HG03457 (cell line): ENCODE data around the gene TRIM65.
"Not testable (repeated sequence)": the region's sequence is repeated elsewhere in the genome, so short reads cannot be mapped to it uniquely, and the experiment has no call there.

Source experiments
- ATAC-seq: cut with Tn5 transposase; IDR thresholded peaks from one replicate; pipeline ENCODE4 v1.9.1; 2021; ENCODE audit warnings: moderate number of reproducible peaks; ENCODE audit not compliant: unreplicated experiment

TRIM65 gene

GRCh38 chr17:75876190-75876937 is 20.4 kb downstream of the TRIM65 start:
- ATAC-seq: no peak

- no peak for ATAC-seq
These were observed 20.9 kb downstream of the TRIM65 start for GRCh38 chr17:75875940-75876189.

GRCh38 chr17:75875182-75875939 is 21.4 kb downstream of the TRIM65 start:
- no peak for ATAC-seq

GRCh38 chr17:75874323-75875181 is 22.2 kb downstream of the TRIM65 start:
- no peak for ATAC-seq

GRCh38 chr17:75873587-75874322 is 23.0 kb downstream of the TRIM65 start:
- ATAC-seq: no peak

- no peak for ATAC-seq
These were observed 24.1 kb downstream of the TRIM65 start for GRCh38 chr17:75872434-75873351.

- ATAC-seq: not testable (repeated sequence)
These were observed 26.5 kb downstream of the TRIM65 start for GRCh38 chr17:75870228-75870627.

GRCh38 chr17:75869282-75870141 is 27.2 kb downstream of the TRIM65 start:
- no peak for ATAC-seq

- not testable (repeated sequence) for ATAC-seq
These were observed 27.9 kb downstream of the TRIM65 start for GRCh38 chr17:75868730-75869281.

- not testable (repeated sequence) for ATAC-seq
These were observed 31.2 kb downstream of the TRIM65 start for GRCh38 chr17:75865404-75866188.

- not testable (repeated sequence) for ATAC-seq
These were observed 31.9 kb downstream of the TRIM65 start for GRCh38 chr17:75864887-75865286.

- peak; percentile 63 for ATAC-seq
These were observed 32.3 kb downstream of the TRIM65 start for GRCh38 chr17:75864448-75864871.

- ATAC-seq: no peak
These were observed 34.8 kb downstream of the TRIM65 start for GRCh38 chr17:75861927-75862317.

GRCh38 chr17:75859358-75859757 is 37.4 kb downstream of the TRIM65 start:
- ATAC-seq: not testable (repeated sequence)

GRCh38 chr17:75856062-75856756 is 40.5 kb downstream of the TRIM65 start:
- no peak for ATAC-seq

GRCh38 chr17:75855310-75856061 is 41.3 kb downstream of the TRIM65 start, which contains the start of gene WBP2:
TSS of gene WBP2 (minus strand) at chr17:75855335. CDS start at chr17:75855297, 38 bp downstream.
- peak; percentile 78 for ATAC-seq
